Loucy (cell line): ENCODE measurements around the gene SCGB3A2.

ENCODE experiments used
- H2AFZ ChIP-seq: fragments of 200-600 bp; sonication (generic); 2 replicates; pipeline ENCODE4 v1.6.0; 2016; ENCODE audit warnings: antibody characterized with exemption, mild to moderate bottlenecking, low read length, moderate library complexity
- H3F3A ChIP-seq: fragments of 200-600 bp; 2 replicates; pipeline ENCODE4 v1.6.0; 2016; ENCODE audit warnings: antibody characterized with exemption, low read depth, mild to moderate bottlenecking
- H3K27me3 ChIP-seq: fragments of 200-600 bp; sonication (generic); 2 replicates; pipeline ENCODE4 v1.6.1; 2014; ENCODE audit warnings: low read length, mild to moderate bottlenecking; ENCODE audit not compliant: insufficient read depth, poor library complexity, severe bottlenecking
- H3K36me3 ChIP-seq: fragments of 200-600 bp; sonication (generic); 2 replicates; pipeline ENCODE4 v1.6.1; 2016; ENCODE audit warnings: low read length; ENCODE audit not compliant: insufficient read depth
- H3K4me1 ChIP-seq: fragments of 200-600 bp; sonication (generic); 2 replicates; pipeline ENCODE4 v1.5.1; 2014; ENCODE audit warnings: low read length, mild to moderate bottlenecking; ENCODE audit not compliant: insufficient read depth, poor library complexity, severe bottlenecking
- H3K4me2 ChIP-seq: fragments of 200-600 bp; sonication (generic); 2 replicates; pipeline ENCODE4 v1.6.0; 2014; ENCODE audit warnings: antibody characterized with exemption, low read length, low read depth, mild to moderate bottlenecking; ENCODE audit not compliant: poor library complexity, severe bottlenecking
- H3K4me3 ChIP-seq: fragments of 200-600 bp; sonication (generic); 2 replicates; pipeline ENCODE4 v1.5.1; 2014; ENCODE audit warnings: low read length, mild to moderate bottlenecking, mixed read lengths; ENCODE audit not compliant: poor library complexity, severe bottlenecking
- H3K79me2 ChIP-seq: fragments of 200-600 bp; sonication (generic); 2 replicates; pipeline ENCODE4 v1.6.1; 2014; ENCODE audit warnings: low read length; ENCODE audit not compliant: insufficient read depth
- H3K9ac ChIP-seq: fragments of 200-600 bp; sonication (generic); 2 replicates; pipeline ENCODE4 v1.6.0; 2014; ENCODE audit warnings: mild to moderate bottlenecking, low read depth, low read length, moderate library complexity; ENCODE audit not compliant: poor library complexity, severe bottlenecking
- H3K9me2 ChIP-seq: fragments of 200-600 bp; sonication (generic); replicated peaks from 2 replicates; pipeline ENCODE4 v1.6.1; 2016; ENCODE audit warnings: low read depth, low read length, mixed read lengths
- H3K9me3 ChIP-seq: fragments of 200-600 bp; sonication (generic); 2 replicates; pipeline ENCODE4 v1.6.1; 2014; ENCODE audit warnings: mild to moderate bottlenecking, antibody characterized with exemption, low read length, low read depth; ENCODE audit not compliant: insufficient read depth
- H4K20me1 ChIP-seq: fragments of 200-600 bp; sonication (generic); 2 replicates; pipeline ENCODE4 v1.6.0; 2014; ENCODE audit warnings: antibody characterized with exemption, low read length, mild to moderate bottlenecking; ENCODE audit not compliant: insufficient read depth, poor library complexity, severe bottlenecking
- CTCF ChIP-seq: fragments of 200-600 bp; sonication (generic); conservative IDR thresholded peaks from 2 replicates; pipeline ENCODE4 v1.5.1; 2014; ENCODE audit warnings: mild to moderate bottlenecking, antibody characterized with exemption, low read length
- EZH2phosphoT487 ChIP-seq: fragments of 200-600 bp; IDR thresholded peaks from 2 replicates; pipeline ENCODE4 v1.6.1; 2018; ENCODE audit warnings: antibody characterized with exemption, mild to moderate bottlenecking, moderate library complexity, borderline replicate concordance

SCGB3A2 gene

GRCh38 chr5:147858565-147858964 is 19.9 kb upstream of the SCGB3A2 start:
- Histone ChIP-seq H3K9ac (no peak overlapping the region), H2AFZ (no peak overlapping the region), H3K4me1 (no peaks in the 10 kb centered on the region), H3K9me2 (no peaks in the 10 kb centered on the region), H4K20me1 (no peaks in the 10 kb centered on the region), H3K79me2 (no peaks in the 10 kb centered on the region), H3F3A (no peaks in the 10 kb centered on the region), H3K4me3 (no peak overlapping the region), H3K4me2 (no peak overlapping the region), H3K36me3 (no peaks in the 10 kb centered on the region), H3K9me3 (no peaks in the 10 kb centered on the region), H3K27me3 (no peaks in the 10 kb centered on the region)
- TF ChIP-seq CTCF (no peak), EZH2phosphoT487 (no peak)

GRCh38 chr5:147859962-147860640 is 18.4 kb upstream of the SCGB3A2 start:
- Histone ChIP-seq H3K4me2 (no peak overlapping the region), H3K4me3 (no peak overlapping the region), H3K4me1 (no peaks in the 10 kb centered on the region), H3K9ac (no peak overlapping the region), H3K27me3 (no peaks in the 10 kb centered on the region), H2AFZ (no peak overlapping the region), H3K79me2 (no peaks in the 10 kb centered on the region), H3K9me3 (no peaks in the 10 kb centered on the region), H3F3A (no peaks in the 10 kb centered on the region), H3K36me3 (no peaks in the 10 kb centered on the region), H4K20me1 (no peaks in the 10 kb centered on the region), H3K9me2 (no peaks in the 10 kb centered on the region)
- TF ChIP-seq EZH2phosphoT487 (no peak), CTCF (no peak)

- H3K4me1 ChIP-seq = no peaks in the 10 kb centered on the region
- no peaks in the 10 kb centered on the region for H3K79me2 ChIP-seq
- H3K4me3 ChIP-seq = no peak overlapping the region
- TF ChIP-seq CTCF = no peak
- TF ChIP-seq EZH2phosphoT487 = no peak
- H4K20me1 ChIP-seq = no peaks in the 10 kb centered on the region
- H3K9me3 ChIP-seq = no peaks in the 10 kb centered on the region
- H3K27me3 ChIP-seq = no peaks in the 10 kb centered on the region
- no peak overlapping the region for H3K4me2 ChIP-seq
- no peaks in the 10 kb centered on the region for H3K36me3 ChIP-seq
- H3K9ac ChIP-seq = no peak overlapping the region
- H2AFZ ChIP-seq = no peak overlapping the region
- H3F3A ChIP-seq = no peaks in the 10 kb centered on the region
- H3K9me2 ChIP-seq = no peaks in the 10 kb centered on the region
Measured at GRCh38 chr5:147860641-147861025, 17.9 kb upstream of the SCGB3A2 start.
